NOMO-1 treated with dmso at 0.1 percent for 144 hours (cell line): ENCODE data around the gene MYH9.
"Not testable (repeated sequence)": the region's sequence is repeated elsewhere in the genome, so short reads cannot be mapped to it uniquely, and the experiment has no call there.

Experiments
- DNase-seq: peaks from one replicate; lab custom pipeline; 2025; ENCODE audit not compliant: unreplicated experiment; lab: John Stamatoyannopoulos, UW

Gene MYH9

DNA sequence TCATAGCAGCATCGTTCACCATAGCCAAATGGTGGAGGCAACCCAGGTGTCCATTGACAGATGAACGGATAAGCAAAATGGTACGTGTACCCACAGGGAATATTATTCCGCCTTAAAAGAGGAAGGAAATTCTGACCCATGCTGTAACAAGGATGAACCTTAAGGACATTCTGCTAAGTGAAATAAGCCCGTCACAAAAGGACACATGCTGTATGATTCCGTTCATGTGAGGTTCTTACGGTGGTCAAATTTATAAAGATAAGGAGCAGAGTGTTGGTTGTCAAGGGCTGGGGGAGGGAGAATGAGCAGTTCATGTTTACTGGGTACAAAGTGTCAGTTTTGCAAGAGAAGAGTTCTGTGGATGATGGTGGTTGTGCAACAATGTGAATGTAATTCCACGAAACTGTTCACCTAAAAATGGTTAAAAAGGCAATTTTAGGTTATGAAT is 108.5 kb downstream of the MYH9 start:
- peak; percentile 15 for DNase-seq

DNA sequence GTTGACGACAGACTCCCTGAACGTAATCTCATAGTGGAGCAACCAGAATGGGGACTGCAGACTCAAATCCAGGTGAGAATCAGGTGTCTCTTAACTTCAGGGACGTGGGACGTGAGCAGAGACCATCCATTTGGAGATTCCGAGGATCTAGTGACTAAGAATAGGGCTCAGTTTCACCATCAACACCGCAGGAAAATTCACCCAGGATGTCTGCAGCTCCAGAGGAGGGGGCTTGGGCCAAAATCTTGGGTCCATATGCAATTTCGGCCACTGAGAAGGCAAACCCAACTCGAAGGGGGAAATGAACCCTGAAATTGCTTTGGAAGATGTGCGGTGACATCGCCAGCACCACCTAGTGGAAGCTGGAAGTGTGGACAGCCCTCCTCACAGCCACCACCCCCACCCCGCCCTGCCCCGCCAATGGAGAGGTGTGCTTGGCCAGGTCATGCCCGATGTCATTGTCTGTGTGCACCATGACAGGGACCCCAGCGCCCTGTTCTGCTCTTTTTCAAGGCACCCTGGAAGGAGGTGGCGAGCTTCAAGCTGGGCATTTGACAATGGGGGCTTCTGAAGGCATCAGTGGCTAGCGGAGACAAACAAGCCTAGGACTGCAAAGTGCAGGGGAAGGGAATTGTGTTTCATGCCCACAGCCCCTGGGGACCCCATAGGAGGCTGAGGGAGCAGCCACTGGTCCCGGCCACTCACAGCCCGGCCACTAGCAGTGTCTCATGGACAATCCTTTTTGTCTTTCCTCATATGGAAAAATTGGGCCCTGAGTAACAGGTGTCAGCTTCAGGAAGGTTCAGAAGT is 110.1 kb downstream of the MYH9 start:
- DNase-seq = no peak

DNA sequence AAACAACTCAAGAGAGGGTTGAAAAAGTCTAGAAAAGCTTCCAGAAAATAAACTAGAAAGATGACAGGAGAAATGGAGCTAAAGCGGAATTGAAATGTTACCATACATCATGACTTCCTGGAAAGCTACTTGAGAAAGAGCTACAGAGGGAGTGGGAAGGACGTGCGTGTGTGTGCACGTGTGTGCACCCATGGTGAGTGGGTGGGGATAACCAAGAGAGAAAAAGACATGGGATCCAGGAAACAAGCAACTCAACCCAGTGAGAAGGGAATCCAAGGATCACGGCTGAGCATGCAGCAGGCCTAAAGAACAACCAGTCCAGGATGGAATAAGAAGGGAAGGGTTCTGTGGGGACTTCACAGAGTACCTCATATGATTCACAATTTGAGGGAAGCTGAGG is 113.2 kb downstream of the MYH9 start:
- no peak for DNase-seq

DNA sequence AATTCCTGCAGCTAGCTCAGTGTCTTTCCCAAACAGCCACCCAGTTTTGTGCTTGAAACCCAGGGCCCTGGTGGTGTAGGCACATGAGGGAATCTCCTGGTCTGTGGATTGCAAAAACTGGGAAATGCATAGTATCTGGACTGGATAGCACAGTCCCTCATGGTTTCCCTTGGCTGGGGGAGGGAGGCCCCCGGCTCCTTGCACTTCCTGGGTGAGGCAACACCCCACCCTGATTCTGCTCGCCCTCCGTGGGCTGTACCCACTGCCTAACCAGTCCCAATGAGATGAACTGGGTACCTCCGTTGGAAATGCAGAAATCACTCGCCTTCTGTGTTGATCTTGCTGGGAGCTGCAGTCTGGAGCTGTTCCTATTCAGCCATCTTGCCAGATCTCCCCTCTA is 115.8 kb downstream of the MYH9 start:
- not testable (repeated sequence) for DNase-seq

DNA sequence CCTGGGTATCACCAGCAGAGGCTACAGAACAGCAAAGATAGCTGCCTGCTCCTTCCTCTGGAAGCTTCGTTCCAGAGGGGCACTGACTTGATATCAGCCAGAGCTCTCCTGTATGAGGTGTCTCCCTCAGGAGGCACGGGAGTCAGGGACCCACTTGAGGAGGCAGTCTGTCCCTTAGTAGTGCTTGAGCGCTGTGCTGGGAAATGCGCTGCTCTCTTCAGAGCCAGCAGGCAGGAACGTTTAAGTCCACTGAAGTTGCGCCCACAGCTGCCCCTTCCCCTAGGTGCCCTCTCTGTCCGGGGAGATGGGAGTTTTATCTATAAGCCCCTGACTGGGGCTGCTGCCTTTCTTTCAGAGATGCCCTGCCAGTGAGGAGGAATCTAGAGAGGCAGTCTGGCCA is 116.5 kb downstream of the MYH9 start:
- DNase-seq = not testable (repeated sequence)

DNA sequence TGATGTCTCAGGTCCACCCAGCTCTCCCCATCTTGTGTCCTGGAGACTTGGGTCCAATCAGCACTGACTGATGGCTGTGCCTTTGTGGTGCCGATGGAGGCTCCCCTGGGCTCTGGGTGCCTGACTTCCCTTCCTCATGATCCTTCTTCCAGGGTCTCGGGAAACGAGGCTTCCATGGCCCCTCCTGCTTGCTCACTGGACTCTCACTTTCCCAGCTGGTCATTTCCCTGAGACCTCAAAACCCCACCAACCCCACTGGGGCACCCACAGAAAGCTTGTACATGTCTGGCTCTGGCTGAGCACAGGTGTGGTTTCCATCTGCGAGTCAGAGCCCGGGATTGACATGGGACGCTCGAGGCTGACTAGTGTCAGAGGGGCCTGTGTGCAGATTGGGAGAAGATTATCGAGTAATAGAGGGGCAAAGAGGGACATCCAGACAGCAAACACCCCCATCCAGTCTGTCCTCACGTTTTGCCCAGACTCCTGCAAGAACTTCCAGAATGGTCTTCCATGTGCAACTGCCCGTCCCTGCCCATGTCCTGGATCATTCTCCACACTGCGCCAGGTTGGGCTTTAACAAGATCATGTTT is 119.8 kb downstream of the MYH9 start:
- DNase-seq = no peak

DNA sequence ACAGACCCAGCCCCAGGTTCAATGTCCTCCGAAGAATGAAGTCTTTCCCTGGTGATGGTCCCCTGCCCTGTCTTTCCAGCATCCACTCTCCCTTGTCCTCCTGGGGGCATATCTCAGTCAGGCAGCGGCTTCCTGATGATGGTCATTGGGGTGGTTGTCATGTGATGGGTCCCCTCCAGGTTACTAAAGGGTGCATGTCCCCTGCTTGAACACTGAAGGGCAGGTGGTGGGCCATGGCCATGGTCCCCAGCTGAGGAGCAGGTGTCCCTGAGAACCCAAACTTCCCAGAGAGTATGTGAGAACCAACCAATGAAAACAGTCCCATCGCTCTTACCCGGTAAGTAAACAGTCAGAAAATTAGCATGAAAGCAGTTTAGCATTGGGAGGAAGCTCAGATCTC is 120.7 kb downstream of the MYH9 start:
- no peak for DNase-seq

DNA sequence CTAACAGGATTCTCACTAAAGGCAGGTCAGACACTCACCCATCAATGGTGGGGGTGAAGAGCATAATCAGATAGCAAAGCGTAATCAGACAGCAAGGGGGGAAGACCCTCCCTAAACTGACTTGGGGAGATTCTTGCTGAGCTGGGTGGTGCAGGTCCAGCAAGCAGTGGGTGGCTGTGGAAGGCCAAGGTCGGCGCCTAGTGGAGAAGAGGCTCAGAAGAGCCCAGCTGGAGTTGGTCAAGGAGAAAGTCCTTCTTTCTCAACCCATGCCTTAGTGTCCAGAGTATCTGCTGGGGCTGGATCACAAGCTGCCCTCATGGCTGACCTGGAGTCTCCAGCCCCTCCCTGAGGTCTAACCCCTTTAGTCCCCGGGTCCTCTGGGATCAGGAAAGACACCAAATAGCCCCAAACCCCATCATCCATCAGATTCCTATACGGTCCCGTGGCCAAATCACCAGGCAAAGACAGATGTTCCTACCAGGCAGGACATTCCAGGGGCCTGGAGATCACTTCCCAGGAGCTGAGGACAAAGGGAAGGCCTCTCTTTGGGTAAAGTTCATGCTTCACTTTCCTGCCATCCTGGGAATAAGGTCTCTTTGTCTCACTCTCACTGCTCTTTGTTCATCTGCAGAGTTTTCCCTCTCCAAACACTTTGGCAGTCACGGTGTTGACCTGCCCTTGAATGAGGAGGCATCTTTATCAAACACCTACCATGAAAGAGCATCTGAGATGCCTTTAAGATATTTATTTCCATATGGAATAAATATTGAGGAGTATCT is 123.7 kb downstream of the MYH9 start:
- DNase-seq = not testable (repeated sequence)

DNA sequence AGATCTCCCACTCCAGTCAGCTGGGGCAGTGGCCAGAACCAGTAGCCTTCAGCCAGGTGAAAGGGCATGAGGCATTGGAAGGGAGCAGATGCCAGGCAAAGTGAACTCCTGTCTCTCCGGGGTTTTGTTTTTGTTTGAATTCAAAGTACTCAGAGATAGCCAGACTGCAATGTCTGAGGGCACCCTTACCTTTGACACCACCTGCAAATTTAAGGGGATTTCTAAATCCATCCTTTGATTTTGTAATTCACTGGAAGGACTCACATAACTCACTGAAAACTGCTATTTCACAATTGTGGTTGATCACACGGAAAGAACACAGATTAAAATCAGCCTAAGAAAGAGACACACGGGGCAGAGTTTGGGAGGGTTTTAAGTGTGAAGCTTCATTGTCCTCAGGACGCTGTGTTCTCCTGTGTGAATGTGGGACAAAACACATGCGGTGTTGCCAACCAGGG is 124.5 kb downstream of the MYH9 start:
- DNase-seq = not testable (repeated sequence)

DNA sequence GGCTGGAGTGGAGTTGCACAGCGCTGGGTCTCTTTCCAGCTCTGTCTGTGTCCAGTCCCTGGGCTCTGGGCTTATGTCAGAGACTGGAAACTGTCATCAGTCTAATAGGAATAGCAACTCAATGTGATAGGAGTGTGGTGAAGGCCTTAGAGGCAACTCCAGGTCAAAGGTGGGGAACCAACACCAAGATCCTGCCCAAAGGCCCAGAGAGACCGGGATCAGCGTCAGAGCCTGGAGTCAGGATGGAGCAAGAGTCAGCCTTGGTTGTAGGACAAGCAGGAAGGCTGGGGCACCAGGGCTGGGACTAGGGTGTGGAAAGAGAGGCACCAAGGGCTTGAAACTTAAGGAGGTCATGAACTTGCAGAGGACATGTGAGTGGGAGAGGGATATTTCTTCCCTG is 125.5 kb downstream of the MYH9 start:
- not testable (repeated sequence) for DNase-seq

DNA sequence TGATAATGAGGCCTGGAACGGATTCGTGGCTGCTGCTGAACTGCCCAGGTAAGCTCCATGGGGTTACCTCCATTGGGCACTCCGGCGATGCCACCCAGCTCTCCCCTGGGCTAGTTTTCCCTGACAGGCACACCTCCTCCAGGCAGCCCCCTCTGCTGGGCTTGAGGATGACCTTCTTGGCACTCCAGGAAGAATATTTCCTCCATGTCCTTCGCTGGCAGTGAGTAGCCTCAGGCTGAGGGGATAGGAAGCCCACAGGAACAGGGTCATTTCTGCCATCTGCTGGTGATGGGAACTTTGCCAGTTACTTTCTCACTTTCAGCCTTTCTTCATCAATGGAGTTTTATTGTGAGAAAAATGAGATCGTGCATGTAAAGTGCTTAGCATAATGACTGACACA is 126.1 kb downstream of the MYH9 start:
- not testable (repeated sequence) for DNase-seq

DNA sequence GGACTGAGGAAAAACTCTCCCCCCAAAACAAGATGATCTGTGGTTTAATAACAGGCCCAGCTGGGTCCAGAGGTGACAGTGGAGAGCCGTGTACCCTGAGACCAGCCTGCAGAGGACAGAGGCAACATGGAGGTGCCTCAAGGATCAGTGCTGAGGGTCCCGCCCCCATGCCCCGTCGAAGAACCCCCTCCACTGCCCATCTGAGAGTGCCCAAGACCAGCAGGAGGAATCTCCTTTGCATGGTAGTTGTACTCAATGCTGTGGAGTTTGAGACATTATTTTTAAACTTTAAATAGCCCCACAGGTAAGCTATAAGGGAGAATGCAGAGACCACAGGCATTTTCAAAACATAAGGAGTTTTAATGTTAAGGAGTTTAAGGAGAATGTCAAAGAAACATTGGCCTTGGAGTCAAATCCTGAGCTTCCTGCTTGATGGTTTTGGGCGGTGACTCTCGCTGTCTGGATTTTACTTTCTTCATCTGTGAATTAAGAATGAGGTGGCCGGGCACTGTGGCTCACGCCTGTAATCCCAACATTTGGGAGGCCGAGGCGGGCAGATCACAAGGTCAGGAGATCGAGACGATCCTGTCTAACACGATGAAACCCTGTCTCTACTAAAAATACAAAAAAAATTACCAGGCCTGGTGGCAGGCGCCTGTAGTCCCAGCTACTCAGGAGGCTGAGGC is 128.0 kb downstream of the MYH9 start:
- no peak for DNase-seq

DNA sequence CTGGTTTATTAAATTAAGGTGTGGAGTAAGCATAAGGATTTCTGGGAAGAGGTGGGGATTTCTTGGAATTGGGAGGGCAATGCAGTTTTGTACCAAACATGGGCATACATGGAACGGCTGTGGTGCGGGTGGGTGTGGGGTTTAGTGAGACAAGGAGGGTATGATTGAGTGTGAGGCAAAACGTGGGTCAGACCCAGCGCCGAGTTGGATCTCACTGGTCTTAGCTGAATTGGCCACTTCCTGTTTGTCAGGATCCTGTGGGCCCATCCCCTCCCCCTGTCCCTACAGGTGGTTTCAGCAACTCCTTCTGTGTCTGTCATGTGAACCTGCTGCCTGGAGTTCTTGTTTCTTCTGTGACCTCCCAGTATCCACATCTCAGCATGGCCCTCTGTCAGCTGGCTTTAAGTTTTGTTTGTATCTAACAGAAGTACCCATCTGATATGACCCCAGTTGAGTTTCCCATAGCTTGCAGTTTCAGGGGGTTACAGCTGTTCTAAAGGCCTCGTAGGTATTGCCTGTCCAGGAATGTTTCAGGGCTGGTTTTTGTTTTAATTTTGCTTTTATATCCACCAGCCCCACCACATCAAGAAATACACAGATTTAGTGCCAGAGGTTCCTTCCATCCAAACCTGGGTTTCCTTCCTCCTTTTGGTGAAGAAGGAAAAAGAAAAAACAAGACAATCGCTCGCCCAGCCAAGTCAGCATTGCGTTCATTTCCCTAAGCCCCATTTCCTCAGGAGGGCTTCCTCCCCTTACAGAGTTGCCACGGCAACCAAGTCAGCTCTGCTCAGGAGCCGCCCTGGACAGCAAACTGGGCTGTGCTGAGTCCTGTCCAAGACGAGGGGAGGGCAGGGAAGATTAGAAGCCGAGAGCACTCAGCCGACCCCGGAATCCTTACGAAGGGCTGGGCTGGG is 128.8 kb downstream of the MYH9 start:
- DNase-seq = no peak

DNA sequence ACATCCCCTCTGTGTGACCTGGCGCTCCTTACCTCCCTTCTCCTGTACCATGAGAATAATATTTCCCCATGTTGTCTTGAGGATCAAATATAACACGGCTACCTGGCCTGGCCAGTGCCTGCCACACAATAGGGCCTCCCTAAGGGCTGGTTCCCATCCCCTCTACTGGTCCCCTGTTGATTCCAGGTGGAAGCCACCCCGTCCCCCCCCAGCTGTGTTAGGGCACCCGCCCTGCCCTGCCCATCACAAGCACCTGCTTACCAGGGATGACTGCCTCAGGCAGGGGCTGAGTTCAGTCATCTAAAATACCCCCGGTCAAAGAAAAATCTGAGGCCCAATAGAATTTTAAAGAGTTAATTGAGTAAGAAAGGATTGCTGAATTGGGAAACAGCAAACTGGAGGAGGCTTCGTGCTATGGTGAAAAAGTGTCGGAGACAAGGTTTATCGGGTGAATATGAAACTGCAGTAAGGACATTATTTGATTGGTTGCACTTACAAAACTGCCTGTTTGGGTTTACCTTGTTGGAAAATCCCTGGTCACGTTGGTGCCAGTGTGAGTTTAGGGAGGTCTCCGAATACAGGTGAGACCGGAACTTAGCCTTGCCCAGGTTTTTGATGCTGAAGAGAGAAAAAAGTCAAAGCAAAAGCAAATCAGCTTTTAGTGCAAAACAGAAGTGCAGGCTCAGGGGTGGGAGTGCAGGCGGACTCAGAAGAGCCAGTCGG is 129.7 kb downstream of the MYH9 start:
- DNase-seq = no peak

DNA sequence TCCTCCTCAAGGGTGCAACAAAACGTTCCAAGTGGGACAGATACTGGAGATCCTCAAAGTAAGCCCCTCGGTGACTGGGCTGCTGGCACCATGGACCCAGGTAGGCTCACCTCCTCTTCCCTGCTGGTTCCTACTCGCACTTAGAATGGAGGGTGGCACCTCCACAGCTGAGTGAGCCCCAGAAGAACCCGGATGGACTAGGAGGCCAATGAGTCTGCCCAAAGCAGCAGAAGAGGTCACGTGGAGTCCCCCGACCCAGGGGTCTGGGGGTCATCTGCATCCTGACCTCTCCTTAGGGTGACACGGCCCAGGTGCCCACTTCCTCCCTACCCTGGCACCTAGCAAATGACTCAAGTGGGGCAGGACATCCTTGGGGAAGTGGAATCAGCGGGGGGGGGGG is 130.5 kb downstream of the MYH9 start:
- DNase-seq = no peak

DNA sequence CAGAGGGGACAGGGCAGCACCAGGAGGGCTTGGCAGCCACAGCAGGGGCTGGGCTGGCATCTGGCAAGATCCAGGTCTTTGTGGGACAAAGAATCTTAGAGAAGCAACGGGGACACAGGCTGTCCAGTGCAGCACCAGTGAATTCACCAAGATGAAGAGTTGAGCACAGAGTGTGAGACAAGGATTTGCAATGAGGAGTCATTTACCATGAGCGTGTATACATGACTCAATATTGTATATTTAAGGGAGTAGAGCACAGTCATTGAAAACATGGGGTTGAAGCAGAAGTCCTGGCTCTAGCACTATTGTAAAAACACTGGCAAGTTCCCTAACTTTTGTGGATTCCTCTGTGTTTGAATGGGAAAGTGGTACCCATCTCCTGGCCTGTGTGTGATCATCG is 131.3 kb downstream of the MYH9 start:
- DNase-seq = no peak

DNA sequence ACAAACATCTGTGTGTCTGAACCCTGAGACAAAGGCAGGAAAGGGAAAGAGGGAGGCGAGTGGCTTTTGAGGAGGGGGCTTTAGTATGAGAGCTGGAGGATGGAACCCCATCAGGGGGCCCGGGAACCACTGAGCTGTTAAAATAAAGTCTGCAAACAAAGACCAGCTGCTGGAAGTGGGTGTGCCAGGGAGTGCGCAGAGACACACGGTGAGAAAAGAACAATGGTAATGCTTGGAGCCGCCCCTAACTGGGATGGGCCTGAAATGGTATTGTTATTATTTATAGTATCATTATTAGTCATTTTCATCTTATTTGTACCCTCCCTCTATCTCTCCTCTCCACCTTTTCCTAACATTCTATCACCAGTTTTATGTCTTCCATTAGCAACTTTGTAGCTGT is 132.2 kb downstream of the MYH9 start:
- DNase-seq = not testable (repeated sequence)

DNA sequence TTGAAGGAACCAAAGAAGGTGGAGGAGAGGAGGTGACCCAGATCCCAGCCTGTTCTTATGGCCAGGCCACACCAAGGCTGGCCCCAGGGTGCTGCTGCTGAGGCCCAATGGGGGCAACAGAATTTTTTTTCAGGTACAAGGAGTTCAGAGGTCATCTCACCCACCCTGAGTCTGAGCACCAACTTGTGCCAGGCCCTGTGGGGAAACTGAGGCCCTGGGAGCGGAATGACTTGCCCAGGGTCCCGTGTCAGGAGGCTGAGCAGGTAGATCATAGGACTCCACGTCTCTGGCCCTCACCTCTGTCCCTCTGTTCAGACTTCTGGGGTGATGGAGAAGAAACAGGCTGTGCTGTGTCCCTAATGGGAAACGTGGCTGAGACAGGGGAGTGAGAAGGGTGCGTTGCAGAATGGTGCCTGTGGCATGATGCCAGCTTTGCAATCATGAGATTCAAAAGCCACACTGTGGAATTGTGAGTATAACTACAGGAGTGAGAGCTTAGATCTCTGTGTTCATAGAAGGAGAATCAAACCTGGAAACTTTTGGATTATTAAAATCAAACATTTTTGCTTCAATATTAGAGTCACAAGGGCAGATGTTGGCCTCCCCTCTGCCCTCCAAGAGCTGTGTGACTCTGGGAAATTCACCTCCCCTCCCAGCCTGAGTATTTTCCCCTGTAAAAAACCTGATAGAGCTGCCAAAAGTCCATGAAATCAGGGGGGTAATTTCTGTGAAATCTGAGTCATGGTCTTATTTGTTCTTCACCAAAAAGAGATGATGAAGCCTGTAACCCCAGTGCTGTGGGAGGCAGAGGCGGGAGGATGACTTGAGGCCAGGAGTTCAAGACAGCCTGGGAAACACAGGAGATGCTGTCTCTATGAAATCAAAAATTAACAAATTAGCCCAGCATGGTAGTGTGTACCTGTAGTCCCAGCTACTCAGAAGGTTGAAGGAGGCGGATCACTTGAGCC is 134.0 kb downstream of the MYH9 start:
- DNase-seq = no peak
